Common myeloid progenitor, CD34-positive (primary cell): ENCODE data around the gene IGFL3.
A peak's percentile ranks its signal among the peaks of the same experiment; 100 is the strongest.
"Not testable (repeated sequence)": the region's sequence is repeated elsewhere in the genome, so short reads cannot be mapped to it uniquely, and the experiment has no call there.

Experiments used
- CTCF ChIA-PET: fragments of 350-600 bp; sonication (Branson Sonifier 250); formaldehyde crosslinking; loops from one replicate; lab custom pipeline; 2021; ENCODE audit warnings: antibody characterized with exemption; lab: Charles Lee
- POLR2A ChIA-PET: fragments of 350-600 bp; sonication (Branson Sonifier 250); formaldehyde crosslinking; loops from one replicate; lab custom pipeline; 2021; ENCODE audit warnings: antibody characterized with exemption; lab: Charles Lee
- DNase-seq, 3 donors: peaks; one replicate each; pipeline versions ENCODE4 v3.0.0 to v3.0.0-alpha.2; 2013
- H3K27ac ChIP-seq, 2 experiments: 1 replicate in 1 of 2; 2 replicates in 1 of 2; pipeline ENCODE4 v1.7.0; 2013; ENCODE audit warnings: inconsistent platforms in 2 of 2, low read length in 2 of 2, mild to moderate bottlenecking in 2 of 2, low read depth in 1 of 2, moderate library complexity in 1 of 2; ENCODE audit not compliant: severe bottlenecking in 2 of 2, insufficient read depth in 1 of 2, poor library complexity in 1 of 2
- H3K27me3 ChIP-seq, 5 experiments: replicated peaks in 2 of 5; 1 replicate in 3 of 5; 2 replicates in 2 of 5; pipeline versions ENCODE4 v1.6.1 to v1.7.0; 2013; ENCODE audit warnings: low read length in 4 of 5, mild to moderate bottlenecking in 2 of 5, moderate library complexity in 2 of 5, inconsistent platforms in 1 of 5; ENCODE audit not compliant: insufficient read depth in 5 of 5, control insufficient read depth in 4 of 5
- H3K36me3 ChIP-seq, 4 experiments: 1 replicate in 2 of 4; 2 replicates in 2 of 4; pipeline versions ENCODE4 v1.6.1 to v1.7.0; 2013; ENCODE audit warnings: low read length in 3 of 4, control low read depth in 1 of 4, mild to moderate bottlenecking in 1 of 4; ENCODE audit not compliant: control insufficient read depth in 4 of 4, insufficient read depth in 4 of 4
- H3K4me1 ChIP-seq, 4 experiments: 1 replicate in 3 of 4; 2 replicates in 1 of 4; pipeline versions ENCODE4 v1.6.1 to v1.7.1; 2013; ENCODE audit warnings: low read length in 3 of 4, mild to moderate bottlenecking in 3 of 4, control low read depth in 1 of 4, inconsistent platforms in 1 of 4, moderate library complexity in 1 of 4; ENCODE audit not compliant: control insufficient read depth in 4 of 4, insufficient read depth in 4 of 4; ENCODE audit errors: control extremely low read depth in 1 of 4
- H3K4me3 ChIP-seq, 7 experiments: 1 replicate in 4 of 7; 2 replicates in 3 of 7; pipeline versions ENCODE4 v1.5.1 to v1.7.0; 2013; ENCODE audit warnings: mild to moderate bottlenecking in 7 of 7, low read length in 6 of 7, moderate library complexity in 6 of 7, inconsistent platforms in 2 of 7, low read depth in 2 of 7, control low read depth in 1 of 7; ENCODE audit not compliant: insufficient read depth in 4 of 7, control insufficient read depth in 1 of 7; ENCODE audit errors: extremely low read depth in 1 of 7
- H3K9me3 ChIP-seq, 5 experiments: 1 replicate in 4 of 5; 2 replicates in 1 of 5; pipeline versions ENCODE4 v1.6.1 to v1.7.1; 2013; ENCODE audit warnings: low read length in 4 of 5, mild to moderate bottlenecking in 2 of 5, inconsistent platforms in 1 of 5, low read depth in 1 of 5, moderate library complexity in 1 of 5; ENCODE audit not compliant: control insufficient read depth in 4 of 5, insufficient read depth in 2 of 5; ENCODE audit errors: control extremely low read depth in 1 of 5
- WGBS: methylation state at CpG from one replicate; pipeline ENCODE4 v1.1.5; 2013; ENCODE audit not compliant: insufficient coverage; 5-methylcytosine and 5-hydroxymethylcytosine counted together

IGFL3 gene

GRCh38 chr19:46079576-46079975, 44.9 kb downstream of the IGFL3 start:
- CTCF ChIA-PET: interaction anchor here (0.5 to 4.7 kb wide), 5 partner anchors 19 to 184 kb away, joined by 3 to 31 read pairs (median 3); no protein-coding TSS in a partner anchor

GRCh38 chr19:46078573-46079332, 45.7 kb downstream of the IGFL3 start:
- H3K4me1 ChIP-seq, H3K4me3 ChIP-seq, H3K36me3 ChIP-seq, H3K27ac ChIP-seq, POLR2A ChIA-PET: not testable (repeated sequence)
- CTCF ChIA-PET: interaction anchor here (0.6 to 4.7 kb wide), 11 partner anchors 12 to 185 kb away, joined by 3 to 31 read pairs (median 3); no protein-coding TSS in a partner anchor
- H3K9me3 ChIP-seq: peaks cover 0 to 22% (median 8%) of the 10 kb centered on the region in 5 experiments
- 27% methylated on average over 24 of the region's 71 CpGs for WGBS
- peak; percentile 49 to 70 (median 69) for DNase-seq
- peaks cover 15 to 88% (median 50%) of the 10 kb centered on the region in 5 experiments for H3K27me3 ChIP-seq

More at GRCh38 chr19:46079576-46079975, 44.9 kb downstream of the IGFL3 start:
- peaks cover 0 to 6% (median 3%) of the 10 kb centered on the region in 4 experiments for H3K4me1 ChIP-seq
- H3K27me3 ChIP-seq: peaks cover 14 to 87% (median 49%) of the 10 kb centered on the region in 5 experiments
- 90% methylated on average over 6 of the region's 7 CpGs for WGBS
- H3K4me3 ChIP-seq: no peak overlapping the region
- POLR2A ChIA-PET: no interaction called here
- no peak for DNase-seq
- peaks cover 0 to 22% (median 8%) of the 10 kb centered on the region in 5 experiments for H3K9me3 ChIP-seq
- no peak overlapping the region for H3K27ac ChIP-seq
- H3K36me3 ChIP-seq: no peaks in the 10 kb centered on the region

DNA sequence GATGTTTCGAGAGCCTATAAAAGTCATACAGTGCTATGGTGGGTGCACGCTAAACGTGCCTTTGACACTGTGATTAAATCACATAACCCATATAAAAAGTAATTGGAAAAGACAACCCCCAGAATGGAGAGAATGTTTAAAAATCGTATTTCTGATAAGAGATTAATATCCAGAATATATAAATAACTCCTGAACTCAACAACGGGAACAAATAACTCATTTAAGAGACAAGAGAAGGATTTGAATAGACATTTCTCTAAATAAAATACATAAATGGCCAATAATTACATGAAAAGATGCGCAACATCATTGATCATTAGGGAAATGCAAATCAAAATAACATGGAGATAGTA, 46.7 kb downstream of the IGFL3 start:
- Histone ChIP-seq H3K27me3 (peaks cover 18 to 90% (median 53%) of the 10 kb centered on the region in 5 experiments), H3K4me1 (peaks cover 0 to 6% (median 3%) of the 10 kb centered on the region in 4 experiments), H3K9me3 (peaks cover 0 to 22% (median 8%) of the 10 kb centered on the region in 5 experiments), H3K4me3 (no peak overlapping the region), H3K36me3 (no peaks in the 10 kb centered on the region), H3K27ac (no peak overlapping the region)
- ChIA-PET POLR2A (no interaction called here), CTCF (interaction anchor here (1.0 to 4.7 kb wide), 9 partner anchors 22 to 186 kb away, joined by 3 to 31 read pairs (median 4); no protein-coding TSS in a partner anchor)
- no peak for DNase-seq
- WGBS: no CpG with 5 or more reads among the region's 6 CpGs

DNA sequence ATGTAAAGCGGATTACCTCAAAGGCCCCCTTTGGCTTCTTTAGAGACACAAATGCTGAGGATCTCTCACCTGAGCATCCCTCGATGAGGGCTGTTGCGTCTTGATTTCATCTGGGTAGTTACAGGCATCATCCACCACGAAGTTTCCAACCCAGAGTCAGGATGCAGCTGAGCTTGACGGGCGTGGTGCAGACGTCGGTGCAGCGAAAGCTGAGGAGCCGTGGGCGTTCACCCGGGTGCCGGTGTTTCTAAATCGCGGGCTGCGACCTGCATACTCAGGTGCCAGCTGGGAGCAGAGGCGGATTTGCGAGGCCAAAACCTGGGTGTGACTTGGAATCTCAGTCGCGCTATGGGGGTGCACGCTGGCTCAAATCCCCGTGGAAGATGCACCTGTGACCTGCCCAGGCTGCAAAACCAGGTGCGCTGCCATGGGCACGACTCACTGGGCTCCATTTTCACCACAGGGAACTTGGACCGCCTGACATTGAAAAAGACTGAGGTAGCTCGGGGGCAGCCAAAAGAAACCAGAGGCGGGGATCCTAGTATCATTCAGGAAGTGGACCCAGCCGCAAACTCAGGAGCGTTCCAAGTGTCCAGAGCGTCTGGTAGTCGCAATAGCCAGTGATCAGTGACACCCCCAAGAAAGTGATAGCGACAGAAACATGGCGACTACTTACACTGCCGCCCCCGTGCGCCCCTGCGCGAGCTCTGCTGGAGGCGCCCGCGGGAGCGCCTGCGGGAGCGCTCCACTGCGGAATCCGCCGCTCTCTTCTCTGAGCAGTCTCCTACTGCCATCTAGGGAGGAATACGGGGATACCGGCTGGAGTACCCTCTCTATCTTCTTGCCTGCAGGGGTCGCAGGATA, 47.3 kb downstream of the IGFL3 start:
- DNase-seq: peak; percentile 83 to 90 (median 86)
- no peak overlapping the region for H3K27ac ChIP-seq
- H3K9me3 ChIP-seq: peaks cover 0 to 22% (median 8%) of the 10 kb centered on the region in 5 experiments
- 4% methylated on average over 49 of the region's 50 CpGs for WGBS
- H3K27me3 ChIP-seq: peaks cover 18 to 91% (median 49%) of the 10 kb centered on the region in 5 experiments
- H3K36me3 ChIP-seq: no peaks in the 10 kb centered on the region
- no peak overlapping the region for H3K4me3 ChIP-seq
- H3K4me1 ChIP-seq: peaks cover 0 to 6% (median 3%) of the 10 kb centered on the region in 4 experiments
- POLR2A ChIA-PET: no interaction called here
- CTCF ChIA-PET: interaction anchor here (1.0 to 4.7 kb wide), 6 partner anchors 44 to 187 kb away, joined by 3 to 31 read pairs (median 5); no protein-coding TSS in a partner anchor

- Histone ChIP-seq H3K4me3 (no peak overlapping the region), H3K27ac (no peak overlapping the region), H3K4me1 (peaks cover 0 to 6% (median 3%) of the 10 kb centered on the region in 4 experiments), H3K27me3 (peaks cover 22 to 92% (median 41%) of the 10 kb centered on the region in 5 experiments), H3K36me3 (no peaks in the 10 kb centered on the region), H3K9me3 (peaks cover 0 to 22% (median 8%) of the 10 kb centered on the region in 5 experiments)
- peak in 2 of 3 donors; percentile 7 to 10 for DNase-seq
- 40% methylated on average over 3 of the region's 9 CpGs for WGBS
- ChIA-PET POLR2A (no interaction called here), CTCF (interaction anchor here (1.0 to 4.7 kb wide), 3 partner anchors 43 to 188 kb away, joined by 3 to 31 read pairs (median 14); no protein-coding TSS in a partner anchor)
Observed at GRCh38 chr19:46076031-46076880, 48.2 kb downstream of the IGFL3 start.

GRCh38 chr19:46073268-46073922, 51.1 kb downstream of the IGFL3 start:
- 88% methylated on average over 2 of the region's 3 CpGs for WGBS
- H3K27me3 ChIP-seq: peaks cover 19 to 97% (median 52%) of the 10 kb centered on the region in 5 experiments
- ChIA-PET POLR2A (no interaction called here), CTCF (interaction anchor here (1.1 kb wide), 1 partner anchor 256 kb away, joined by 3 read pairs; no protein-coding TSS in a partner anchor)
- no peak overlapping the region for H3K4me3 ChIP-seq
- H3K36me3 ChIP-seq: no peaks in the 10 kb centered on the region
- peaks cover 0 to 12% (median 3%) of the 10 kb centered on the region in 4 experiments for H3K4me1 ChIP-seq
- no peak overlapping the region for H3K27ac ChIP-seq
- no peak for DNase-seq
- peaks cover 0 to 10% (median 1%) of the 10 kb centered on the region in 5 experiments for H3K9me3 ChIP-seq
